Bronchial epithelial cell (primary cell): ENCODE data around the gene CDC42BPA. TPM values are rescaled to one million over a fixed set of nuclear protein-coding genes. Genes with fewer than 3 reads are reported as not detected.

Source experiments
- DNase-seq: peaks from one replicate; pipeline ENCODE4 v3.0.0-alpha.2; 2010; ENCODE audit warnings: low read depth
- FAIRE-seq: peaks from 2 replicates; lab custom pipeline; 2011; peaks lifted over from hg19 to GRCh38; lab: Jason Lieb, UNC
- H3K27me3 ChIP-seq: 2 replicates; pipeline ENCODE4 v1.5.1; 2011; ENCODE audit warnings: low read length; ENCODE audit not compliant: control insufficient read depth, insufficient read depth
- H3K36me3 ChIP-seq: 2 replicates; pipeline ENCODE4 v1.5.1; 2011; ENCODE audit warnings: low read length; ENCODE audit not compliant: control insufficient read depth, insufficient read depth
- H3K4me3 ChIP-seq: 2 replicates; pipeline ENCODE4 v1.5.1; 2011; ENCODE audit warnings: mild to moderate bottlenecking, low read depth, low read length, control low read depth
- total RNA-seq: library from RNA; depleted of rRNA; stranded (reverse); fragments of >200 nt; gene quantifications from 2 replicates; pipeline ENCODE4 v1.2.1, GENCODE V29; 2014
- TF ChIP-seq, protein P1 (sequence below): IDR thresholded peaks from 2 replicates; pipeline ENCODE4 v1.5.1; 2011; ENCODE audit warnings: mild to moderate bottlenecking, moderate library complexity, low read length, control low read depth, inconsistent platforms; ENCODE audit not compliant: insufficient read depth, severe bottlenecking

Gene CDC42BPA
- total RNA-seq, 1 donor from 2014 or later: 25.8 TPM

DNA sequence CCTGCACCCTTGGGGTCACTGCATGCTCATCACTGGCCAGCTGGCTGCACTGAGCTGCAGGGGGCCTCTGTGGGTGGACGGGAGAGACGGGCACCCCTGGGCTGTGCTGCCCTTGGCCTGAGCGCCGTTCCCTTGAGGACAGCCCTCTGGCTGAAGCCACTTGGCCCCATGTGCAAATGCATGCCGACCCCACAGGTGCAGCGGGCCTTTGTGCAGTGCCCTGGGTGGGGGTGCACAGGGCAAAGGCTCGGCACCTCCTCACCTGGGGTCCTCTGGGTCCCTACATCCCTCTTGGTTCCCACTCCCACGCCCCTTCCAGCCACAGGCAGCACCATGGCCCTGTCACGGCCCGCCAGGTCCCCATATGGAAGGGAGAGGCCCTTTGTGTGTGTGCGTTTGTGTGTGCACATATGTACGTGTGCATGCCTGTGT, 336.9 kb downstream of the CDC42BPA start:
- no peak for DNase-seq
- H3K27me3 ChIP-seq: no peaks in the 10 kb centered on the region
- no peak for FAIRE-seq
- no peak overlapping the region for H3K4me3 ChIP-seq
- TF ChIP-seq, protein P1, sequence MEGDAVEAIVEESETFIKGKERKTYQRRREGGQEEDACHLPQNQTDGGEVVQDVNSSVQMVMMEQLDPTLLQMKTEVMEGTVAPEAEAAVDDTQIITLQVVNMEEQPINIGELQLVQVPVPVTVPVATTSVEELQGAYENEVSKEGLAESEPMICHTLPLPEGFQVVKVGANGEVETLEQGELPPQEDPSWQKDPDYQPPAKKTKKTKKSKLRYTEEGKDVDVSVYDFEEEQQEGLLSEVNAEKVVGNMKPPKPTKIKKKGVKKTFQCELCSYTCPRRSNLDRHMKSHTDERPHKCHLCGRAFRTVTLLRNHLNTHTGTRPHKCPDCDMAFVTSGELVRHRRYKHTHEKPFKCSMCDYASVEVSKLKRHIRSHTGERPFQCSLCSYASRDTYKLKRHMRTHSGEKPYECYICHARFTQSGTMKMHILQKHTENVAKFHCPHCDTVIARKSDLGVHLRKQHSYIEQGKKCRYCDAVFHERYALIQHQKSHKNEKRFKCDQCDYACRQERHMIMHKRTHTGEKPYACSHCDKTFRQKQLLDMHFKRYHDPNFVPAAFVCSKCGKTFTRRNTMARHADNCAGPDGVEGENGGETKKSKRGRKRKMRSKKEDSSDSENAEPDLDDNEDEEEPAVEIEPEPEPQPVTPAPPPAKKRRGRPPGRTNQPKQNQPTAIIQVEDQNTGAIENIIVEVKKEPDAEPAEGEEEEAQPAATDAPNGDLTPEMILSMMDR: no peak
- no peaks in the 10 kb centered on the region for H3K36me3 ChIP-seq

DNA sequence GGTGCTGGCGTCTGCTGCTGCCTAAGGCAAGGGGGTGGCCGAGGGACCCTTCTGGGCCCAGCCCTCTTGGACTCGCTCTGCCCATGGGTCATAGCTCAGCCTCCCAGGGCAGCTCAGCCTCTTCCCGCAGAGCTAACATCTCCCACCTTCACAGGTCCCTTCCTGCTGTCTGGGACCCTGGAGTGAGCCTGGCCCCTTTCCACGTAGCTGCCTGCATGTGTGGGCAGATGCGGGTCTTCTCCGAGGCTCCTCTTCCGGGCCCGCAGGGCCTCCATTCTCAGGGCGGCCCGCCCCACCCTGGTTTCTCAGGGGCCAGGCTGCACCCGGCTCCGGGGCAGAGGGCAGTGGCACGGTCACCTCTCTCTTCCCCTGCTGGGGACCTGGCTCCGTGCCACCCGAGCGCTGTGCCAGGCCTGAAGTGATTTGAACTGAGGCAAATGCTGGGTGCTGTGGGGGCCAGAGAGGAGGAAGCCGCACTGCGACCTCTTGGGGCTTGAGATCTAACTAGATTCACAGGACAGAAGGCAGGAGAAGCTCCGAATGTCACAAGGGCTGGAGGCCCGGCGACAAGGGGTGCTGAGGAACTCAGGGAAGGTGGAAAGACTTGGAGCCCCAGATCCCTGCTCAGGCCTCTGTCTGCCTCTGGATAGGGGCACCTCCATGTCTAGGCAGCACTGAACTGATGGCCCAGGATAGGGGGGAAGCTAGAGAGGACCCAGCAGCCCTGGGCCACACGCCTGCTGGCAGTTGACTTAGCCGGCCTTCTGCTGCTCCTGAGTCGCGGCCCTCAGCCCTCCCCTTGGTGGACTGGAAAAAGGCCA, 337.5 kb downstream of the CDC42BPA start:
- no peak overlapping the region for H3K4me3 ChIP-seq
- TF ChIP-seq, protein P1: no peak
- H3K36me3 ChIP-seq: no peaks in the 10 kb centered on the region
- no peak for DNase-seq
- no peaks in the 10 kb centered on the region for H3K27me3 ChIP-seq
- FAIRE-seq: no peak

DNA sequence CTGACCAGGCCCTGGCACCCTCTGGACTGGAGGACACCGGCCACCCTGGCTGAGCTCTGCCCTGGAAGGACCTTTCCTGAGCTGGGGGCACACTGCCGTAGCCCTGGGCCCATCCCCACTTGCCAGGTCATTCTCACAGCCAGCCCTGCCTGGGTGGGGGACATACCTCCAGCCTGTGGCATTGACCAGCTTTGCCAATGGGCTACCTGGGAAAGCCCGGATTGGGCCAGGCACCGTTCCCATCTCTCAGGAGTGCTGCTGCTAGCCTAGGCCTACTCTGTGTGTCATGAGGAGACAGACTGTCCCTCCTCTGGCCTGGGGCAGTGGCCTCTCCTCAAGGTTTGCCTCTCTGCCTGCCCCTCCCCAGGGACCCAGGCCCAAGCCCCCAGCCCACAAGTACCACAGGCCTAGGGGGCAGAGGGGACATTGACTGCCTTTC, 338.2 kb downstream of the CDC42BPA start:
- TF ChIP-seq, protein P1: no peak
- no peak overlapping the region for H3K4me3 ChIP-seq
- DNase-seq (no peak), FAIRE-seq (no peak)
- H3K27me3 ChIP-seq: no peaks in the 10 kb centered on the region
- H3K36me3 ChIP-seq: no peaks in the 10 kb centered on the region

DNA sequence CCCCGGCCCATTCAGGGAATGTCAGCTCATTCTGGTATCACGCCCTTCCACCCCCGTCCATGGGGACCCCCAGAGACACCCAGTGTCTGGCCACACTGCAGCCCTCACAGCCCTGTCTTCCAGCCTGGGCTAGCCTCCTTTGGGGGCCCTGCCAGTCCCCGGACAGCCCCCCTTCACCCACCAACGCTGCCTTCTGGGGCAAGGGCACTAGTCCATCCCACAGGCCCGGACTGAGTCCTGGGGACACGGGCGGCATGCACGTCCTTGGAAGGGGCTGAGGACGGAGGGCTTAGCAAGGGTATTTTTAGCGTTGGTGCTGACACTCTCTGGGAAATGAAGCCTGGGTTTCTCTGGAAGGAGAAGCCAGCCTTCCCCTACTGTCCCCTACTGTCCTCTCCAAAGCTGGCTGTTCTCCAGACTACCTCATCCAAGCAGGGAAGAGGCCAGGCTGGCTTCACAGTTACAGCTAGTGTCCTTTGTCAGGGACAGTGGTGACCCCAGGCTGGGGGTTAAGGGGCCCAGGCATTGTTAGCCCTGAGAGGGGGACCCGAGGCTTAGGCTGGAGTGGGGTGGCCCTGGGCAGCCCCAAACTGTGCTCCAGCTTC, 338.7 kb downstream of the CDC42BPA start:
- TF ChIP-seq, protein P1: no peak
- H3K4me3 ChIP-seq: no peak overlapping the region
- DNase-seq: no peak
- no peak for FAIRE-seq
- no peaks in the 10 kb centered on the region for H3K27me3 ChIP-seq
- H3K36me3 ChIP-seq: no peaks in the 10 kb centered on the region

DNA sequence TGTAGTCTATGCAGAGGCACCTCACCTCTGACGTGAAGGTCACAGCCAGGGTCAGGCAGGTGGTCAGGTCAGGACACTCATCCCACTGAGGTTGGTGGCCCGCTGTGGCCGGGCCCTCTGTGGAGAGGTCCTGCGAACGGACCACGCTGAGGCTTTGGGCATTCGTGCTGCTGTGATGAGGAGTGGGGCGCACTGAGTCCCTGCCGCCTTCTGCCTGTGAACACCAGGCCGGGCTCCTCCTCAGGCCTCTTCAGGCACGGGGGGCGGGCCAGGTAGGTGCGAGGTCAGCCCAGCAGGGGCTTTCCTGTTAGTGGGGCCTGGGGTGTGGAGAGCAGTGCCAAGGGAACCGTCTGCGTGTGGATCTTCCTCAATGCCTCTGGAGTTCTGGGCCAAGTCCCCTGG, 339.2 kb downstream of the CDC42BPA start:
- TF ChIP-seq, protein P1: no peak
- Histone ChIP-seq H3K4me3 (no peak overlapping the region), H3K27me3 (no peaks in the 10 kb centered on the region), H3K36me3 (no peaks in the 10 kb centered on the region)
- FAIRE-seq: no peak
- DNase-seq: no peak
